ENCODE data around the gene TRAF1.
A peak's percentile ranks its signal among the peaks of the same experiment; 100 is the strongest.
"Not testable (repeated sequence)": the region's sequence is repeated elsewhere in the genome, so short reads cannot be mapped to it uniquely, and the experiment has no call there.

The TRAF1 gene, protein sequence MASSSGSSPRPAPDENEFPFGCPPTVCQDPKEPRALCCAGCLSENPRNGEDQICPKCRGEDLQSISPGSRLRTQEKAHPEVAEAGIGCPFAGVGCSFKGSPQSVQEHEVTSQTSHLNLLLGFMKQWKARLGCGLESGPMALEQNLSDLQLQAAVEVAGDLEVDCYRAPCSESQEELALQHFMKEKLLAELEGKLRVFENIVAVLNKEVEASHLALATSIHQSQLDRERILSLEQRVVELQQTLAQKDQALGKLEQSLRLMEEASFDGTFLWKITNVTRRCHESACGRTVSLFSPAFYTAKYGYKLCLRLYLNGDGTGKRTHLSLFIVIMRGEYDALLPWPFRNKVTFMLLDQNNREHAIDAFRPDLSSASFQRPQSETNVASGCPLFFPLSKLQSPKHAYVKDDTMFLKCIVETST

DNA sequence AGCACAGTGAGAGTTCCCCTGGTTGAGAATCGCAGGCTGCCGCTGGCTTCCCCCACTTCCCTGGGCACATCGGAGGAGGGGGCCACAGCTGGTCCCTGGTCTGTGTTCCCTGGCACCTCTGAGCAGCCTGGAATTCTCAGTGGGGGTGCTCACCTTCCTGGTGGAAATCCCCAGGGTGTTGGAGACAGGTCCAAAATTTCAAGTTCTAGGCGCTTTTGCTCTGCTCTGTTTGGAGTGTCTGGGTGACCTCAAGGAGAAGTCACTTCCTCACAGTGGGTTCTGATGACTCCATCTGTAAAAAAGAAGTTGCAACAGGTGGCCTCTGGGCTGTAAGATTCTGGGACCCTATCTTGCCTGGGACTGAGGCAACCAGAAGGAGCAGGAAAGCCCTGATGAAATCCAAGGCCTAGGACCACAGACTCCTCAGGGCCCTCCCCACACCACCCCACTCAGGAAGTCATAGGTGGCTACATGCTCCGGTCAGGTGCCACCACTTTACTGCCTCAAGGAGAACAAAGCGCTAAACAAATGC lies at the start of gene TRAF1:
TSS of gene TRAF1 (minus strand) at position 400 of the 532 bp plus-strand sequence. CDS start 721 bp downstream, outside the sequence.
- DNase-seq, result peak; percentile 61

DNA sequence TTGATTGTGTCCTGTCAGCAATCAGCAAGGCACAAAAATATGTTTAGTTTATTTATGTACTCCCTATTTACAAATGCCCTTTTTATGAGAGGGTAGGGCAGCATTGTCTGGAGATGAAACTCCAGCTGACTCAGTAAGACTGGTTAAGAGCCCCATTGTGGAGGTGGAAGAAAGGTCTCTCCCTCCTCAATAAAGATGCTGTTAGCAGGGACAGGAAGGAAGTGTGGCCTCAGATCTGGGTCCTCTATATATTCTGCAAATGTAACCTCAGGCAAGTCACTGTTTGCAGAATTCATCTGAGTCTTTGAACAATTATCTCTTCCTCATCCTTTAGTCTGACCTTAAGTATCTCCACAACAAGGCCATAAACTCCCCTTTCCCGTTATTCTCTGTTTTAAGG lies 48.3 kb upstream of the TRAF1 start:
- no peak for DNase-seq

DNA sequence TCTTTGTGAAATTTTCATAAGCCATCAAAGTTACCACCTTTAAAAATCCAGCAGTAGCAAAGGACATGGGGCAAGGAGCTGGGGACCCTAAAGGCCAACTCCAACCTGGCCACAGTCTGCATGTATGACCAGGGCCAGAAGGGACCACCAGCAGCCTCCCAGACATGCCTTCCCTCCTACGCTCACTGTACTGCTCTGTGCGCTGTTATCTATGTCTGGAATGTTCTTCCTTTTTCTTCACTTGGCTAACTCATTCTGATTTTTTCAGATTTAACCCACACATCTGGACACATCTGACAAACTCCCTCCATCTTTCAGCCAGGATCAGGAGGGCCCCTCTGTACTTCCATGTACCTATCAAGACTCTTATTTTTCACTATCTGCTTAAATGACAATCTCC lies 47.6 kb upstream of the TRAF1 start:
- no peak for DNase-seq

DNA sequence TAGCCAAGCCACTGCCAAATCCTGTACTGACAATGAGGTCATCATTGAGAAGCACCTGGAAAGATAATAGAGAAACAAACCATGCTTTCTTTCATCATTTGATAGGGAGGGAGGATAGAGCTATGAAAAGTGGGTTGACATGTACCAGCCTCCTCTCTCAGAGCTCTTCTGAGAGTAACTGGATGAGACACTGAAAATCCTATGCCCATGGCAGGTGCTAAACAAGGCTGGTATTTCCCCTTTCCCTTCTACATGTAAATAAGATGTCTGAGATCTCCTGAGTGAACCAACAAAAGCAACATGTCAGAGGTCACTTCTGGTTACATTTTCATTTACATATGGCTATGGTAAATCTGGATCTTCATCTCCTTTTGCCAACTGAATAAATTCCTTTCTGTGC lies 45.3 kb upstream of the TRAF1 start:
- DNase-seq, result no peak

DNA sequence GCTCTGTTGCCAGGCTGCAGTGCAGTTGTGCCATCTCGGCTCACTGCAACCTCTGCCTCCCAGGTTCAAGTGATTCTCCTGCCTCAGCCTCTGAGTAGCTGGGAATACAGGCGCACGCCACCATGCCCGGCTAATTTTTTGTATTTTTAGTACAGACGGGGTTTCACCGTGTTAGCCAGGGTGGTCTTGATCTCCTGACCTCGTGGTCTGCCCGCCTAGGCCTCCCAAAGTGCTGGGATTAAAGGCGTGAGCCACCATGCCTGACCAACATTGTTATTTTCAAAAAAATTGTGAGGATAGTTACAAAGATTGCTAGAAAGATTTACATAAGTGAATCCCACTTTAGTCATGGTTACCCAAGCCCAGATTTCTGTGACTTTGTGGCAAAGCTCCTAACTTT lies 44.9 kb upstream of the TRAF1 start:
- not testable (repeated sequence) for DNase-seq

DNA sequence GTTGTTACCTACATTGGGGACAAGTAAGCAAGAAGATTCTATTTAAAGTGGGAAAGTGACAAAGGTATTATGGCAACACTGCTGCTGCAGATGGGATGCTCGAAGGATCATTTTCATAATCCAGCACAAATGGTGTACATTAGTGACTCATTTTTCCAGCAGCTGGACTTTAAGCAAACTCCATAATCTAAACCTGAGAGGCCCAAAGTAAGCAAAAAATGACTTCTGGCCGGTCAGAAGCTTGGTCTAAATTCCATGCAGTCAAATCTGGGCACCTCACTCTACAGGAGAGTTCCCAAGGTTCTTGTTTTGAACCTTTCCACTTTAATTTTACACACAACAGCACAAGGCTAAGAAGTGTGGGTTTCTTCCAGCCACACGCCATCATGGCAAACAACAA lies 43.6 kb upstream of the TRAF1 start:
- DNase-seq, result no peak

DNA sequence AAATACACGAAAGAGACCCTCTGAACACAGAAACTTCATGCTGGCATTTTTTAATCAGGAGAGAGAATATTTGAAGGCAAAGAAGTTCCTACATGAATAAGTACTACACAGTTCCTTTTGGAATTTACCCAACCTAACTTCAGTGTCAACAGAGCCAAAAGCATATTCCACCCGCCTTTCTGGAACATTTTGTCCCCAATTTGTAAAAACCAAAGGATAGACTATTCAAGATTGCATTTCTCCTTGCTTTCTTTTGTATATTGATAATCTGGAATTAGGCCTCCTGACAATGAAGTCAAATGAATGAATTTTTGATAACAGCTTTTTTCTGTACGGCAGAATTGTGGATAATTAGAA lies 39.4 kb upstream of the TRAF1 start:
- DNase-seq, result no peak

GRCh38 chr9:120965344-120966012 lies 38.9 kb upstream of the TRAF1 start:
- DNase-seq, result no peak

GRCh38 chr9:120961936-120962335 lies 35.3 kb upstream of the TRAF1 start:
- DNase-seq, result no peak

GRCh38 chr9:120960001-120960400 lies 33.4 kb upstream of the TRAF1 start:
- no peak for DNase-seq

- DNase-seq, result no peak
Observed at GRCh38 chr9:120956862-120957261, 30.3 kb upstream of the TRAF1 start.

GRCh38 chr9:120951960-120952618 lies 25.5 kb upstream of the TRAF1 start:
- no peak for DNase-seq

DNA sequence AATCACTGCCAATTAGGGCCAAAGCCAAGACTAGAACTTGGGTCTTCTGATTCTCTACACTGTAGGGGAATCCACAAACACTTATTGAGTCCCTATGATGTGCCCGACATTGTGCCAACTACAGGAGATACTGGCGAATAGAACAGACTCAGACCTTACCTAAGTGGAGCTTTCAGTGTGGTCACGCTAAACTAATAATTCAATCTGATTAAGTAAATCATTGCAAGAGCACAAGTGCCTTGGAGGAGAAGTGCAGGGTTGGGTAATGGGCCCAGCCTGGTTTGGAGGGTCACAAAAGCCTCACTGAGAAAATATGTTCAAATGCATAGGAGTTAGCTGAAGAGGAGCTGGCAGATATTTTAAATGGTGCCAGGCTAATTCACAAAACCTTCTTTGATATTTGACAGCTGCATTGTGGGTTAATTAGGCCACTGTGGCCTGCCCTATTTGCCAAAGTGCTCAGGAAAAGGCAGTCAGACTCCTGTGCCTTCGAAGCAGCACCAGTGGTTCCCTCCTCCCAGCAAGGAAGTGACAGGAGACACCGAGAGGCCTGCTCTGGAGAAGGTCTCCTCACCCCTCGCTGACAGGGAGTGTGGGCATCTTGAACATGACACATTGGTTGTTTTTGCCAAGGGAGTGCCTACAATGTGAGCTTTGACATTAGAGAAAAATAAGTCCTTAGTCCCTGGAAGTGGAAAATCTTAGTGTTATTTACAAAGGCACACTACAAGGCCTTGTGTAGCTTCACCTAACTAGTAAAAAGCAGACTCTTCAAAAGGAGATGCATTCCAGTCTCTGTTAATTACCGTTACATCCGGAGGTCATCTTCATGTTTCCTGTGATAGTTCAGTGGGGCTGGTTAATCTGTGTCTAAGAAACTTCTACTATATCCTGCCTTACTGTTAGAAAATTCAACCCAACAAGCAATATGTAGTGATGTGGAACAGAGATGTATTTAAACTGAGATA lies 24.1 kb upstream of the TRAF1 start:
- no peak for DNase-seq

DNA sequence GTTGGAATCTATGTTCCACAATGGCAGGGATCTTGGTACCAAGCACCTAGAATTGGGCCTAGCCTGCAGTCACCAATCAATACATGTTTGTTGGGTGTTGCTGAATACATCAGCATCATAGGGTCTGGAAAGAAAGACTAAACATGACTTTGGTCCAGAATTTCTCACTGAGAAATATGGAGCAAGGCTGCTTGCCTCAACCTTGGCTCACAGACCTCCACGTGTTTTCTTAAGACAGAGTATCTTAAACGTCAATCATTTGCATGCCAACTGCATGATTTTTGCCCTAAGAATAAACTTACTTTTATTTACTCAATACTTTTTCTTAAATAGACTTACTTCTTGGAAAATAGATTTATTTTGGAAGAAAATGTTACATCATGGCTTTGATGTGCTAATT lies 22.7 kb upstream of the TRAF1 start:
- DNase-seq, result no peak

DNA sequence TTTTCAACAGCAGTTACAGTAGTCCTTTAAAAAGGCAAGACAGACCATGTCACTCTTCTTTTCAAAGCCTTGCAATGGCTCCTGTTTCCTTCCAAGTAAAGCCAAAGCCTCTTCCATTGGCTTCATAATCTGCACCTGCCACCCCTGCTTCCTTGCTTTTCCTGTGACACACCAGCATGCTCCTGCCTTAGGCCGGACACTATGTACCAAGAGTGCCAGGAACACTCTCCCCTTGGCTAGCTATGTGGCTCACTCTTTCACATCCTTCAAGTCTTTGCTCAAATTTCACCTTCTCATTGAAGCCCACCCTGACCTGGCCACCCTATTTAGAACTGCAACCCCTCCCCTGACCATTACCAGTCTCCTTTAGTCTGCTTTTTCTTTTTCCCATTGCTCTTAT lies 22.2 kb upstream of the TRAF1 start:
- DNase-seq, result no peak

DNA sequence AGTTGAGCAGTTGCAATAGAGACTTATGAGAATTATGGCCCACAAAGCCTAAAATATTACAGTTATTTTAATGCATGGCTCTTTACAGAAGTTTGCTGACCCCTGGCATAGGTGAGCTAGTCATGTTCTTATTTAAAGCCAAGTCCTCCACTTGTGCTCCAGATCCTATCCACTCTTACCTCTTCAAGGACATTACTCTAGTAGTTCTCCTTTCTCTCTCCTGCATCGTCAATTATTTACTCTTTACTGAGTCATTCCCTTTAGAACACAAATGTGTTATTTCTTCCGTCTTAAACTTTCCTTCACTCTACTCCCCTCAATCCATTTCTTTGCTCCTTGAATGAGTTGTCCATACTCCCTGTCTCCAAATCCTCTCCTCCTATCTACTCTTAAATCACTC lies 20.6 kb upstream of the TRAF1 start:
- DNase-seq, result no peak

DNA sequence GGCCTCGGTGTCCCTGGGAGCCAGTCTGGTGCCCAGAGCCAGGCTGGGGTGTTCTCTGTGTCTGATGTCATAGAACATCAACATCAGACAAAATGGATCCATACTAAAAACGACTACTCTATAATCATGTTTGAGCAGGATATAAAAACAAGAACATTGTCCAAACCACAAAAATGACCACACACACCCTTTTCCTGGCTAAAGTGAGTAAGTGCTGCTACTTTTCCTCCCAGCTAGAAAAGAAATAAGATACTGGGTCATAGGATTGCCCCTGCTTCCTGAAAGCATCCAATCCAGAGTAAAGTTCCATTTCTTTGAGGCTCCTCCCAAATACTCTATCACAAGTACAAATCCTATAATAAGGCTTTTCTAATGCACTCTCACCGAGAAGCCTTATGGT lies 19.7 kb upstream of the TRAF1 start:
- DNase-seq, result no peak

- DNase-seq, result no peak
Observed at GRCh38 chr9:120944948-120945347, 18.4 kb upstream of the TRAF1 start.

GRCh38 chr9:120944434-120944843 lies 17.8 kb upstream of the TRAF1 start:
- DNase-seq, result no peak

- no peak for DNase-seq
Observed at GRCh38 chr9:120942186-120943001, 15.8 kb upstream of the TRAF1 start.

- no peak for DNase-seq
Observed at GRCh38 chr9:120941046-120941770, 14.6 kb upstream of the TRAF1 start.
